GM10248 (cell line): ENCODE measurements around the gene TRNT1.

Source experiments
- CTCF ChIA-PET: fragments of 300-600 bp; sonication (Branson Sonifier 250); formaldehyde crosslinking; extraction: SDS; loops from one replicate; lab custom pipeline; 2021; ENCODE audit warnings: antibody characterized with exemption; lab: Yijun Ruan, JAX
- POLR2A ChIA-PET: fragments of 350-650 bp; sonication (Branson Sonifier 250); formaldehyde crosslinking; extraction: SDS; loops from one replicate; lab custom pipeline; 2020; ENCODE audit warnings: antibody characterized with exemption; lab: Yijun Ruan, JAX
- DNase-seq: peaks from one replicate; pipeline ENCODE4 v3.0.0; 2012; ENCODE audit errors: extremely low spot score
- TF ChIP-seq, protein P1 (sequence below): IDR thresholded peaks from 2 replicates; pipeline ENCODE4 v1.5.1; 2012; ENCODE audit warnings: mild to moderate bottlenecking, low read depth; ENCODE audit errors: extremely low read depth, missing control alignments, control extremely low read depth

Gene TRNT1

GRCh38 chr3:3141939-3142338 lies 15.2 kb downstream of the TRNT1 start:
- POLR2A ChIA-PET, result no interaction called here
- CTCF ChIA-PET, result interaction anchor here (1.5 to 2.3 kb wide), 5 partner anchors 8 to 29 kb away, joined by 3 to 7 read pairs (median 5); no protein-coding TSS in a partner anchor
- TF ChIP-seq, protein P1, sequence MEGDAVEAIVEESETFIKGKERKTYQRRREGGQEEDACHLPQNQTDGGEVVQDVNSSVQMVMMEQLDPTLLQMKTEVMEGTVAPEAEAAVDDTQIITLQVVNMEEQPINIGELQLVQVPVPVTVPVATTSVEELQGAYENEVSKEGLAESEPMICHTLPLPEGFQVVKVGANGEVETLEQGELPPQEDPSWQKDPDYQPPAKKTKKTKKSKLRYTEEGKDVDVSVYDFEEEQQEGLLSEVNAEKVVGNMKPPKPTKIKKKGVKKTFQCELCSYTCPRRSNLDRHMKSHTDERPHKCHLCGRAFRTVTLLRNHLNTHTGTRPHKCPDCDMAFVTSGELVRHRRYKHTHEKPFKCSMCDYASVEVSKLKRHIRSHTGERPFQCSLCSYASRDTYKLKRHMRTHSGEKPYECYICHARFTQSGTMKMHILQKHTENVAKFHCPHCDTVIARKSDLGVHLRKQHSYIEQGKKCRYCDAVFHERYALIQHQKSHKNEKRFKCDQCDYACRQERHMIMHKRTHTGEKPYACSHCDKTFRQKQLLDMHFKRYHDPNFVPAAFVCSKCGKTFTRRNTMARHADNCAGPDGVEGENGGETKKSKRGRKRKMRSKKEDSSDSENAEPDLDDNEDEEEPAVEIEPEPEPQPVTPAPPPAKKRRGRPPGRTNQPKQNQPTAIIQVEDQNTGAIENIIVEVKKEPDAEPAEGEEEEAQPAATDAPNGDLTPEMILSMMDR, result no peak
- no peak for DNase-seq

- no peak for DNase-seq
- TF ChIP-seq, protein P1, result no peak
- ChIA-PET CTCF (no interaction called here), POLR2A (no interaction called here)
These were observed 19.1 kb downstream of the TRNT1 start for GRCh38 chr3:3145831-3146230.

DNA sequence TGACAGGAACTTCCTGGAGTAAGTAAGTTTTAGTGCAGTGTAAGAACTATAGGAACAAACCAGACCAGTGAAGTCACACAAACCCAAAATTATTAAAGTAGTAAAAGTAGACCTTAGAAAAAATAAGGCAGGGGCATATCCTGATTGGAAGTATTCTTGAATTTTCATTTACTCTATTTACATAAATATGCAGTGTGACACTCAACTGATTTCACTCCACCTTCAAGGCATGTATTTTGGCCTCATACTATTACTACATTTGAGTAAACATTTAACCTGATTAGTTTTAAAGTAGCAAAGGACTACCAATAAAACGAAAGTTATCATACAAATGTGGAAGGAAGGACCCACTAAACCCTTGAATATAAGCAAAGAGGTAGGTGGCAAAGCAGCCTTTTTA lies 22.8 kb downstream of the TRNT1 start:
- TF ChIP-seq, protein P1, result no peak
- ChIA-PET CTCF (no interaction called here), POLR2A (no interaction called here)
- DNase-seq, result no peak

DNA sequence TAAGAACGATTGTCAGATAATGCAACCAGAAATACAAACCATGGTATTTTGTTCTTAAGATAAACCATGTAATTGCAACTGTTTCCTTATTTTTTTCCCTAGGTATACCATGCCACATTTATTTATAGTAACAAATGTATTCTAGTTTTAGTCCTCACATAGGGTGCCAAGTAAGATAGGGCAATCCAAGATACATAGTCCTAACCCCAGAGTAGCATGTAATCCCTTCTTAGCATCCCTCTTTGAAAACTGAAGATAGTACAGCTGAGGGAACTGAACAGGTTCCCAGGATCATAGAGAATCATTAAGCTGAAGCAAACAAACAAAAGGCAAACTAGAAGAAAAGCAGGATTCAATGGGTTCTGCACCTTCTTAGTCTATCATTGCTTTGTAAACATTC lies 24.8 kb downstream of the TRNT1 start:
- TF ChIP-seq, protein P1, result no peak
- no peak for DNase-seq
- CTCF ChIA-PET, result no interaction called here
- POLR2A ChIA-PET, result no interaction called here

DNA sequence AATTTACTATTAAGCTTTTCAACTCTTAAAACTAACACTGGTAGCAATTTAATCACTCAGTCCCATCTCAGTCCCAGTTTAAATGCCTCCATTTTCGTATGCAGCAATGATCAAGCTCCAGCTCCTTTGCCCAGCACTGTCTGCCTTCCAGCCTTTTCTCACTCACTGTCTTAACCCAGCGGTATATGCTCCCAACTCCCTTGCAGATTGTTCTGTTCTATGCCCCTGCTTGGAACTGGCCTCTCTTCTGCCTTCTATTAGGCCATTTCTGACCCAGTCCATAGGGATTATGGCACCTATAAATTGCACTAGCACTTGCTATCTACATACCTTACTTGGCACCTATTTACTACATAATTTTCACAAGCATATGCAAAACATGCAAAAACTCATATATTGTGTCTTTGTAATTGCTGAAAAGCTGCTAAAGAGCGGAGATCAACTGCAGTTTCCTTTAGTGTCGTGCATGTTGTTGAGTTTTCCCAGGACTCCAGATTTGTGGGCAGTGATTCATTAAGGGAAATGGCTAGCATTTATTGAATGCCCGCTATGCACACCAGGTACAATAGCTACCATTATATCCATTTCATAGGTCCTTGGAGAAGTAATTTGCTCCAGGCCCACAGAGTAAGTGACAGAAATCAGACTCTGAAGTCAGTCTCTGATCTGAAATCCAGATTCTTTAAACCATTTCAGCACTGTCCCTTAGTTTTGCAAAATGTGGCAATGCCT lies 28.3 kb downstream of the TRNT1 start:
- TF ChIP-seq, protein P1, result no peak
- DNase-seq, result no peak
- ChIA-PET CTCF (interaction anchor here (0.9 to 1.6 kb wide), 3 partner anchors 13 to 45 kb away, joined by 3 to 7 read pairs (median 3); no protein-coding TSS in a partner anchor), POLR2A (no interaction called here)

DNA sequence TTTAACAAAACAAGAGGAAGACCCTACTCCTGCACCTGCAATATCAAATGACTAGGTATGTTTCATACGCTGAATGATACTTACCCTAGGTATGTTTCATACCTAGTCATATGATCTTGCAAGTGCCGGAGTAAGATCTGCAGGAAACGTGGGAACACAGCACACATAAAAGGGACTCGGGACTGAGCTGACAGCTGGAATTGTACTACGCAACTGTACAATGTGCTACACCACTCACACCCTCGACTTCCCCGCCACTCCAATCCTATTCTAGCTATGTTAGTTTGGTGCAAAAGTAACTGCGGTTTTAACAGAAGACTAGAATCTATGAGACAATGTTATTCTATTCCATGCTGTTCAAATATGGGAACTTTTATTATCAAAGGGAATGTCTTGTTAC lies 30.7 kb downstream of the TRNT1 start:
- ChIA-PET CTCF (interaction anchor here (1.4 to 1.8 kb wide), 2 partner anchors 12 to 841 kb away, joined by 3 read pairs; no protein-coding TSS in a partner anchor), POLR2A (no interaction called here)
- TF ChIP-seq, protein P1, result no peak
- DNase-seq, result no peak
